ENCODE data around the gene NLGN4X. TPM values are rescaled to one million over a fixed set of nuclear protein-coding genes. Genes with fewer than 3 reads are reported as not detected.
"Not testable (repeated sequence)": the region's sequence is repeated elsewhere in the genome, so short reads cannot be mapped to it uniquely, and the experiment has no call there.

The NLGN4X gene
- total RNA-seq, 2 experiments from 2014 or later = not detected

GRCh38 chrX:5976332-5976731 is 252.3 kb downstream of the NLGN4X start:
- Mint-ChIP-seq H3K4me1 (ENCODE audit: low read depth) (no peaks in the 10 kb centered on the region), H3K27me3 (no peaks in the 10 kb centered on the region)

GRCh38 chrX:5971300-5971699 is 257.4 kb downstream of the NLGN4X start:
- H3K36me3 Mint-ChIP-seq = no peaks in the 10 kb centered on the region
- no peaks in the 10 kb centered on the region for H3K4me1 Mint-ChIP-seq (ENCODE audit: low read depth)
- intact Hi-C loops (cut with micrococcal nuclease) = no loop called here
- H3K27ac Mint-ChIP-seq = no peak overlapping the region
- ChIA-PET CTCF (no interaction called here), POLR2A (no interaction called here)
- no peak for DNase-seq
- H3K9me3 Mint-ChIP-seq = no peaks in the 10 kb centered on the region
- no peaks in the 10 kb centered on the region for H3K27me3 Mint-ChIP-seq
- no peak overlapping the region for H3K4me3 Mint-ChIP-seq

More at GRCh38 chrX:5976332-5976731, 252.3 kb downstream of the NLGN4X start:
- no peaks in the 10 kb centered on the region for H3K9me3 Mint-ChIP-seq
- H3K4me3 Mint-ChIP-seq = no peak overlapping the region
- H3K27ac Mint-ChIP-seq = no peak overlapping the region
- POLR2A ChIA-PET = no interaction called here
- intact Hi-C loops (cut with micrococcal nuclease) = no loop called here
- CTCF ChIA-PET = no interaction called here
- no peak for DNase-seq
- no peaks in the 10 kb centered on the region for H3K36me3 Mint-ChIP-seq

GRCh38 chrX:5965406-5965805 is 263.3 kb downstream of the NLGN4X start:
- CTCF ChIA-PET = no interaction called here
- no peaks in the 10 kb centered on the region for H3K36me3 Mint-ChIP-seq
- POLR2A ChIA-PET = no interaction called here
- no peaks in the 10 kb centered on the region for H3K4me1 Mint-ChIP-seq (ENCODE audit: low read depth)
- H3K27ac Mint-ChIP-seq = no peak overlapping the region
- DNase-seq = no peak
- no peaks in the 10 kb centered on the region for H3K27me3 Mint-ChIP-seq
- intact Hi-C loops (cut with micrococcal nuclease) = no loop called here
- no peaks in the 10 kb centered on the region for H3K9me3 Mint-ChIP-seq
- H3K4me3 Mint-ChIP-seq = no peak overlapping the region

- CTCF ChIA-PET = no interaction called here
- POLR2A ChIA-PET = no interaction called here
- no peak overlapping the region for H3K4me3 Mint-ChIP-seq
- H3K4me1 Mint-ChIP-seq (ENCODE audit: low read depth) = no peaks in the 10 kb centered on the region
- no peaks in the 10 kb centered on the region for H3K9me3 Mint-ChIP-seq
- no peaks in the 10 kb centered on the region for H3K36me3 Mint-ChIP-seq
- H3K27ac Mint-ChIP-seq = no peak overlapping the region
- DNase-seq = no peak
- intact Hi-C loops (cut with micrococcal nuclease) = no loop called here
- H3K27me3 Mint-ChIP-seq = no peaks in the 10 kb centered on the region
Measured at GRCh38 chrX:5959286-5959685, 269.4 kb downstream of the NLGN4X start.

- intact Hi-C loops (cut with micrococcal nuclease) = no loop called here
- ChIA-PET CTCF (interaction anchor here (0.5 kb wide), 1 partner anchor 26 kb away, joined by 4 read pairs; no protein-coding TSS in a partner anchor), POLR2A (no interaction called here)
- DNase-seq = no peak
- Mint-ChIP-seq H3K9me3 (no peaks in the 10 kb centered on the region), H3K27ac (no peak overlapping the region), H3K4me3 (no peak overlapping the region), H3K27me3 (no peaks in the 10 kb centered on the region), H3K36me3 (no peaks in the 10 kb centered on the region), H3K4me1 (ENCODE audit: low read depth) (no peaks in the 10 kb centered on the region)
Measured at GRCh38 chrX:5958523-5958922, 270.1 kb downstream of the NLGN4X start.

GRCh38 chrX:5957506-5957905 is 271.2 kb downstream of the NLGN4X start:
- intact Hi-C loops (cut with micrococcal nuclease) = no loop called here
- ChIA-PET POLR2A (no interaction called here), CTCF (no interaction called here)
- H3K4me3 Mint-ChIP-seq = no peak overlapping the region
- H3K9me3 Mint-ChIP-seq = no peaks in the 10 kb centered on the region
- H3K27me3 Mint-ChIP-seq = no peaks in the 10 kb centered on the region
- H3K4me1 Mint-ChIP-seq (ENCODE audit: low read depth) = no peaks in the 10 kb centered on the region
- H3K36me3 Mint-ChIP-seq = no peaks in the 10 kb centered on the region
- DNase-seq = no peak
- H3K27ac Mint-ChIP-seq = no peak overlapping the region

- no peak overlapping the region for H3K4me3 Mint-ChIP-seq
- H3K36me3 Mint-ChIP-seq = no peaks in the 10 kb centered on the region
- CTCF ChIA-PET = no interaction called here
- intact Hi-C loops (cut with micrococcal nuclease) = no loop called here
- no peak overlapping the region for H3K27ac Mint-ChIP-seq
- peaks cover 4% of the 10 kb centered on the region for H3K9me3 Mint-ChIP-seq
- POLR2A ChIA-PET = no interaction called here
- no peaks in the 10 kb centered on the region for H3K27me3 Mint-ChIP-seq
- no peak for DNase-seq
- H3K4me1 Mint-ChIP-seq (ENCODE audit: low read depth) = no peaks in the 10 kb centered on the region
Measured at GRCh38 chrX:5936438-5936837, 292.2 kb downstream of the NLGN4X start.

- intact Hi-C loops (cut with micrococcal nuclease) = no loop called here
- no peak for DNase-seq
- ChIA-PET POLR2A (no interaction called here), CTCF (no interaction called here)
- no peak overlapping the region for H3K27ac Mint-ChIP-seq
- H3K27me3 Mint-ChIP-seq = no peaks in the 10 kb centered on the region
- H3K36me3 Mint-ChIP-seq = no peaks in the 10 kb centered on the region
- no peak overlapping the region for H3K4me3 Mint-ChIP-seq
- no peaks in the 10 kb centered on the region for H3K4me1 Mint-ChIP-seq (ENCODE audit: low read depth)
- H3K9me3 Mint-ChIP-seq = peaks cover 2% of the 10 kb centered on the region
Measured at GRCh38 chrX:5928224-5928623, 300.4 kb downstream of the NLGN4X start.

GRCh38 chrX:5916945-5917344 is 311.7 kb downstream of the NLGN4X start:
- no peak for DNase-seq
- no peaks in the 10 kb centered on the region for H3K27me3 Mint-ChIP-seq
- intact Hi-C loops (cut with micrococcal nuclease) = no loop called here
- H3K4me3 Mint-ChIP-seq = no peak overlapping the region
- ChIA-PET POLR2A (no interaction called here), CTCF (no interaction called here)
- H3K27ac Mint-ChIP-seq = no peak overlapping the region
- no peaks in the 10 kb centered on the region for H3K9me3 Mint-ChIP-seq
- no peaks in the 10 kb centered on the region for H3K4me1 Mint-ChIP-seq (ENCODE audit: low read depth)
- no peaks in the 10 kb centered on the region for H3K36me3 Mint-ChIP-seq

GRCh38 chrX:5915783-5916182 is 312.9 kb downstream of the NLGN4X start:
- H3K4me3 Mint-ChIP-seq = no peak overlapping the region
- no peaks in the 10 kb centered on the region for H3K9me3 Mint-ChIP-seq
- ChIA-PET POLR2A (no interaction called here), CTCF (no interaction called here)
- H3K4me1 Mint-ChIP-seq (ENCODE audit: low read depth) = no peaks in the 10 kb centered on the region
- H3K27ac Mint-ChIP-seq = no peak overlapping the region
- intact Hi-C loops (cut with micrococcal nuclease) = no loop called here
- DNase-seq = no peak
- no peaks in the 10 kb centered on the region for H3K36me3 Mint-ChIP-seq
- no peaks in the 10 kb centered on the region for H3K27me3 Mint-ChIP-seq

- no peak overlapping the region for H3K4me3 Mint-ChIP-seq
- no peak for DNase-seq
Measured at GRCh38 chrX:5907207-5907606, 321.5 kb downstream of the NLGN4X start.

GRCh38 chrX:5903586-5904190 is 325.0 kb downstream of the NLGN4X start:
- H3K4me3 Mint-ChIP-seq; POLR2A ChIA-PET; H3K27ac Mint-ChIP-seq; DNase-seq; CTCF ChIA-PET; H3K9me3 Mint-ChIP-seq; H3K4me1 Mint-ChIP-seq (ENCODE audit: low read depth); intact Hi-C loops (cut with micrococcal nuclease); H3K36me3 Mint-ChIP-seq; H3K27me3 Mint-ChIP-seq: not testable (repeated sequence)

More at GRCh38 chrX:5907207-5907606, 321.5 kb downstream of the NLGN4X start:
- no peaks in the 10 kb centered on the region for H3K27me3 Mint-ChIP-seq
- intact Hi-C loops (cut with micrococcal nuclease) = no loop called here
- no peaks in the 10 kb centered on the region for H3K4me1 Mint-ChIP-seq (ENCODE audit: low read depth)
- POLR2A ChIA-PET = no interaction called here
- CTCF ChIA-PET = no interaction called here
- H3K36me3 Mint-ChIP-seq = no peaks in the 10 kb centered on the region
- H3K27ac Mint-ChIP-seq = no peak overlapping the region
- no peaks in the 10 kb centered on the region for H3K9me3 Mint-ChIP-seq

- Mint-ChIP-seq H3K4me3 (no peak overlapping the region), H3K27ac (no peak overlapping the region), H3K4me1 (ENCODE audit: low read depth) (no peaks in the 10 kb centered on the region), H3K9me3 (no peaks in the 10 kb centered on the region), H3K27me3 (no peaks in the 10 kb centered on the region), H3K36me3 (no peaks in the 10 kb centered on the region)
- ChIA-PET POLR2A (no interaction called here), CTCF (no interaction called here)
- DNase-seq = no peak
- intact Hi-C loops (cut with micrococcal nuclease) = no loop called here
Measured at GRCh38 chrX:5898463-5898862, 330.2 kb downstream of the NLGN4X start.

- ChIA-PET POLR2A (no interaction called here), CTCF (no interaction called here)
- Mint-ChIP-seq H3K27ac (no peak overlapping the region), H3K9me3 (no peaks in the 10 kb centered on the region), H3K4me3 (no peak overlapping the region), H3K4me1 (ENCODE audit: low read depth) (no peaks in the 10 kb centered on the region), H3K36me3 (no peaks in the 10 kb centered on the region), H3K27me3 (no peaks in the 10 kb centered on the region)
- intact Hi-C loops (cut with micrococcal nuclease) = no loop called here
- DNase-seq = no peak
Measured at GRCh38 chrX:5891378-5891777, 337.3 kb downstream of the NLGN4X start.
